Measurements from ENCODE around the gene SKP1.

Gene SKP1

GRCh38 chr5:134143431-134143830 is 33.3 kb downstream of the SKP1 start:
- ChIA-PET CTCF (interaction anchor here (0.6 to 12.3 kb wide), 4 partner anchors 10 to 110 kb away, joined by 3 to 196 read pairs (median 8); no protein-coding TSS in a partner anchor), POLR2A (interaction anchor here (0.6 to 0.7 kb wide), 2 partner anchors 22 to 40 kb away, joined by 3 to 4 read pairs; no protein-coding TSS in a partner anchor)
- Histone ChIP-seq H3K36me3 (ENCODE audit: control insufficient read depth in 2 of 2, insufficient read depth in 1 of 2, low read length in 2 of 2) (peaks cover 0 to 98% of the 10 kb centered on the region in 2 experiments), H3K9me3 (ENCODE audit: control insufficient read depth, insufficient read depth, low read depth, low read length) (no peaks in the 10 kb centered on the region), H3K4me1 (ENCODE audit: control insufficient read depth, insufficient read depth, low read length) (peaks cover 4% of the 10 kb centered on the region; the same call in 1 of the 2 replicates), H3K27ac (ENCODE audit: extremely low read depth, low read depth, low read length) (no peak overlapping the region), H3K4me3 (ENCODE audit: low read depth, low read length) (no peak overlapping the region)
- no peak for TF ChIP-seq ZNF114 (tag by site-specific recombination; IDR thresholded peaks at IDR 0.05)

- POLR2A ChIA-PET, result interaction anchor here (0.7 kb wide), 1 partner anchor 40 kb away, joined by 3 read pairs; no protein-coding TSS in a partner anchor
Observed at GRCh38 chr5:134142806-134143205, 33.9 kb downstream of the SKP1 start.

More at GRCh38 chr5:134142806-134143205, 33.9 kb downstream of the SKP1 start:
- peaks cover 0 to 99% of the 10 kb centered on the region in 2 experiments for H3K36me3 ChIP-seq (ENCODE audit: control insufficient read depth in 2 of 2, insufficient read depth in 1 of 2, low read length in 2 of 2)
- CTCF ChIA-PET, result interaction anchor here (1.0 to 12.3 kb wide), 5 partner anchors 11 to 102 kb away, joined by 3 to 196 read pairs (median 21); no protein-coding TSS in a partner anchor
- no peaks in the 10 kb centered on the region for H3K9me3 ChIP-seq (ENCODE audit: control insufficient read depth, insufficient read depth, low read depth, low read length)
- no peaks in the 10 kb centered on the region for H3K4me1 ChIP-seq (ENCODE audit: control insufficient read depth, insufficient read depth, low read length)
- no peak overlapping the region for H3K27ac ChIP-seq (ENCODE audit: extremely low read depth, low read depth, low read length)
- H3K4me3 ChIP-seq (ENCODE audit: low read depth, low read length), result no peak overlapping the region
- TF ChIP-seq ZSCAN16 (tag by site-specific recombination; IDR thresholded peaks at IDR 0.05) (no peak), ZNF664 (tag by site-specific recombination; IDR thresholded peaks at IDR 0.05) (no peak), RBAK (tag by site-specific recombination; IDR thresholded peaks at IDR 0.05) (no peak), ZNF223 (tag by site-specific recombination; IDR thresholded peaks at IDR 0.05) (no peak), ZNF692 (tag by site-specific recombination; IDR thresholded peaks at IDR 0.05) (no peak), KLF16 (tag by site-specific recombination; IDR thresholded peaks at IDR 0.05) (no peak), ZNF521 (tag by site-specific recombination; IDR thresholded peaks at IDR 0.05) (no peak), CTCF (tag by site-specific recombination; IDR thresholded peaks at IDR 0.05) (no peak), SCRT1 (tag by site-specific recombination; IDR thresholded peaks at IDR 0.05; ENCODE audit: borderline replicate concordance) (no peak), MYNN (tag by site-specific recombination; IDR thresholded peaks at IDR 0.05; ENCODE audit: borderline replicate concordance) (no peak), ZNF596 (tag by site-specific recombination; IDR thresholded peaks at IDR 0.05) (no peak), ZNF335 (tag by site-specific recombination; conservative IDR thresholded peaks at IDR 0.05) (no peak), ZNF148 (tag by site-specific recombination; IDR thresholded peaks at IDR 0.05; ENCODE audit: borderline replicate concordance) (no peak), ZNF707 (tag by site-specific recombination; IDR thresholded peaks at IDR 0.05) (no peak), ZSCAN18 (tag by site-specific recombination; IDR thresholded peaks at IDR 0.05) (no peak), ZNF10 (tag by site-specific recombination; IDR thresholded peaks at IDR 0.05) (no peak), ZEB2 (tag by site-specific recombination; IDR thresholded peaks at IDR 0.05) (no peak)

Measured in HEK293 (cell line).